ENCODE data around the gene XPNPEP2. TPM values are rescaled to one million over a fixed set of nuclear protein-coding genes. Genes with fewer than 3 reads are reported as not detected.
"Not testable (repeated sequence)": the region's sequence is repeated elsewhere in the genome, so short reads cannot be mapped to it uniquely, and the experiment has no call there.

Gene XPNPEP2
- polyA plus RNA-seq, 4 donors, result 45.1 to 107 (median 56.7) TPM

- no peak for DNase-seq (ENCODE audit: low read depth in 4 of 4, low spot score in 3 of 4)
Observed at GRCh38 chrX:129718676-129719075, 20.1 kb upstream of the XPNPEP2 start.

GRCh38 chrX:129719268-129719667 lies 19.5 kb upstream of the XPNPEP2 start:
- DNase-seq (ENCODE audit: low read depth in 4 of 4, low spot score in 3 of 4), result no peak

- no peak for DNase-seq (ENCODE audit: low read depth in 4 of 4, low spot score in 3 of 4)
Observed at GRCh38 chrX:129719931-129720530, 18.7 kb upstream of the XPNPEP2 start.

GRCh38 chrX:129720741-129721140 lies 18.0 kb upstream of the XPNPEP2 start:
- no peak for DNase-seq (ENCODE audit: low read depth in 4 of 4, low spot score in 3 of 4)

- no peak for DNase-seq (ENCODE audit: low read depth in 4 of 4, low spot score in 3 of 4)
Observed at GRCh38 chrX:129721414-129721813, 17.4 kb upstream of the XPNPEP2 start.

GRCh38 chrX:129721870-129722269 lies 16.9 kb upstream of the XPNPEP2 start:
- DNase-seq (ENCODE audit: low read depth in 4 of 4, low spot score in 3 of 4), result no peak

- DNase-seq (ENCODE audit: low read depth in 4 of 4, low spot score in 3 of 4), result no peak
Observed at GRCh38 chrX:129723511-129723910, 15.3 kb upstream of the XPNPEP2 start.

- DNase-seq (ENCODE audit: low read depth in 4 of 4, low spot score in 3 of 4), result no peak
Observed at GRCh38 chrX:129724754-129725153, 14.0 kb upstream of the XPNPEP2 start.

- DNase-seq (ENCODE audit: low read depth in 4 of 4, low spot score in 3 of 4), result peak in 2 of 4 donors; percentile 20 to 26
Observed at GRCh38 chrX:129726307-129727111, 12.3 kb upstream of the XPNPEP2 start.

GRCh38 chrX:129728061-129728460 lies 10.7 kb upstream of the XPNPEP2 start:
- DNase-seq (ENCODE audit: low read depth in 4 of 4, low spot score in 3 of 4), result no peak

- DNase-seq (ENCODE audit: low read depth in 4 of 4, low spot score in 3 of 4), result no peak
Observed at GRCh38 chrX:129731228-129731627, 7.6 kb upstream of the XPNPEP2 start.

- DNase-seq (ENCODE audit: low read depth in 4 of 4, low spot score in 3 of 4), result no peak
Observed at GRCh38 chrX:129732857-129733256, 5.9 kb upstream of the XPNPEP2 start.

- DNase-seq (ENCODE audit: low read depth in 4 of 4, low spot score in 3 of 4), result no peak
Observed at GRCh38 chrX:129733335-129733734, 5.4 kb upstream of the XPNPEP2 start.

GRCh38 chrX:129736491-129736890 lies 2.3 kb upstream of the XPNPEP2 start:
- no peak for DNase-seq (ENCODE audit: low read depth in 4 of 4, low spot score in 3 of 4)

GRCh38 chrX:129737916-129738315 lies 863 bp upstream of the XPNPEP2 start:
- no peak for DNase-seq (ENCODE audit: low read depth in 4 of 4, low spot score in 3 of 4)

- no peak for DNase-seq (ENCODE audit: low read depth in 4 of 4, low spot score in 3 of 4)
Observed at GRCh38 chrX:129739578-129739977, 799 bp downstream of the XPNPEP2 start.

GRCh38 chrX:129741880-129742758 lies 3.3 kb downstream of the XPNPEP2 start:
- no peak for DNase-seq (ENCODE audit: low read depth in 4 of 4, low spot score in 3 of 4)

GRCh38 chrX:129742759-129743152 lies 4.0 kb downstream of the XPNPEP2 start:
- DNase-seq (ENCODE audit: low read depth in 4 of 4, low spot score in 3 of 4), result not testable (repeated sequence)

- no peak for DNase-seq (ENCODE audit: low read depth in 4 of 4, low spot score in 3 of 4)
Observed at GRCh38 chrX:129743821-129744220, 5.0 kb downstream of the XPNPEP2 start.

GRCh38 chrX:129744861-129745321 lies 6.1 kb downstream of the XPNPEP2 start:
- no peak for DNase-seq (ENCODE audit: low read depth in 4 of 4, low spot score in 3 of 4)

Data from right renal pelvis (tissue), 4 donors.